ENCODE data around the gene TLN1.

GRCh38 chr9:35738186-35738585, 6.2 kb upstream of the TLN1 start:
- TF ChIP-seq EZH2 (IDR thresholded peaks at IDR 0.05; ENCODE audit: insufficient read depth, poor library complexity, severe bottlenecking) (no peak), EZH2phosphoT487 (IDR thresholded peaks at IDR 0.05; ENCODE audit: insufficient read depth, low read depth) (no peak)
